ENCODE measurements around the gene DPP6. TPM values are rescaled to one million over a fixed set of nuclear protein-coding genes. Genes with fewer than 3 reads are reported as not detected.

Gene DPP6
- total RNA-seq, 3 donors from 2014 or later (not counting 1 experiment from before 2014, with no cell fraction given), result not detected

DNA sequence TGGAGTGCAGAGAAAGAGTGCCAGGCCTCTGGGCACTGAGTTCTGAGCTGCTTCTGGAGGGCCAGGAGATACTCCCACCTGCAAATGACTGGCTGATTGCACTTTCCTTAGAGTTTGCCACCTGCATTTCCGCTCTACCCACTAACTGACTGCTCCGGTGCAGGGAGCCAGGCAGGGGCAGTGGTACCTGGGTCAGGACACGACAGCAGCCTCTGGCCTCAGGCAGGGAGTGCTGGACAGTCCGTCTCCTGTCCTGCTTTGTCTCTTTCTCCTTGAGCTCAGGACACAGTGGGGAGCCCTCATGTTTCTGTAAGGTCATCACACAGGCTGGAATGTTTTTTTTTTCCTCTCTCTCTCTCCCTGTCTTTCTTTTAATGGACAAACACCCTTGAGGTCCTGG lies 252.0 kb downstream of the DPP6 start:
- H3K4me3 Mint-ChIP-seq, result no peak overlapping the region
- intact Hi-C loops (cut with micrococcal nuclease), result no loop called here
- DNase-seq, result no peak
- H3K4me1 Mint-ChIP-seq, result no peaks in the 10 kb centered on the region
- Histone ChIP-seq H3K27ac (ENCODE audit: low read length) (no peak overlapping the region), H3K4me3 (ENCODE audit: low read length) (no peak overlapping the region), H3K36me3 (ENCODE audit: control insufficient read depth, insufficient read depth, low read length) (no peaks in the 10 kb centered on the region), H3K9me3 (ENCODE audit: control insufficient read depth, insufficient read depth, low read length) (peaks cover 21% of the 10 kb centered on the region), H3K4me1 (ENCODE audit: control insufficient read depth, insufficient read depth, low read length) (no peaks in the 10 kb centered on the region), H3K27me3 (ENCODE audit: control insufficient read depth, insufficient read depth, low read length) (no peaks in the 10 kb centered on the region)
- H3K9me3 Mint-ChIP-seq, result peaks cover 9 to 11% of the 10 kb centered on the region in 2 donors
- H3K27me3 Mint-ChIP-seq (ENCODE audit: low read depth in 2 of 2), result no peaks in the 10 kb centered on the region
- H3K36me3 Mint-ChIP-seq, result no peaks in the 10 kb centered on the region
- WGBS (ENCODE audit: insufficient coverage), result 63% methylated on average over 4 of the region's 4 CpGs
- TF ChIP-seq, protein P1, sequence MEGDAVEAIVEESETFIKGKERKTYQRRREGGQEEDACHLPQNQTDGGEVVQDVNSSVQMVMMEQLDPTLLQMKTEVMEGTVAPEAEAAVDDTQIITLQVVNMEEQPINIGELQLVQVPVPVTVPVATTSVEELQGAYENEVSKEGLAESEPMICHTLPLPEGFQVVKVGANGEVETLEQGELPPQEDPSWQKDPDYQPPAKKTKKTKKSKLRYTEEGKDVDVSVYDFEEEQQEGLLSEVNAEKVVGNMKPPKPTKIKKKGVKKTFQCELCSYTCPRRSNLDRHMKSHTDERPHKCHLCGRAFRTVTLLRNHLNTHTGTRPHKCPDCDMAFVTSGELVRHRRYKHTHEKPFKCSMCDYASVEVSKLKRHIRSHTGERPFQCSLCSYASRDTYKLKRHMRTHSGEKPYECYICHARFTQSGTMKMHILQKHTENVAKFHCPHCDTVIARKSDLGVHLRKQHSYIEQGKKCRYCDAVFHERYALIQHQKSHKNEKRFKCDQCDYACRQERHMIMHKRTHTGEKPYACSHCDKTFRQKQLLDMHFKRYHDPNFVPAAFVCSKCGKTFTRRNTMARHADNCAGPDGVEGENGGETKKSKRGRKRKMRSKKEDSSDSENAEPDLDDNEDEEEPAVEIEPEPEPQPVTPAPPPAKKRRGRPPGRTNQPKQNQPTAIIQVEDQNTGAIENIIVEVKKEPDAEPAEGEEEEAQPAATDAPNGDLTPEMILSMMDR (IDR thresholded peaks at IDR 0.05), result no peak
- H3K27ac Mint-ChIP-seq, result no peak overlapping the region
- no peak for ATAC-seq

DNA sequence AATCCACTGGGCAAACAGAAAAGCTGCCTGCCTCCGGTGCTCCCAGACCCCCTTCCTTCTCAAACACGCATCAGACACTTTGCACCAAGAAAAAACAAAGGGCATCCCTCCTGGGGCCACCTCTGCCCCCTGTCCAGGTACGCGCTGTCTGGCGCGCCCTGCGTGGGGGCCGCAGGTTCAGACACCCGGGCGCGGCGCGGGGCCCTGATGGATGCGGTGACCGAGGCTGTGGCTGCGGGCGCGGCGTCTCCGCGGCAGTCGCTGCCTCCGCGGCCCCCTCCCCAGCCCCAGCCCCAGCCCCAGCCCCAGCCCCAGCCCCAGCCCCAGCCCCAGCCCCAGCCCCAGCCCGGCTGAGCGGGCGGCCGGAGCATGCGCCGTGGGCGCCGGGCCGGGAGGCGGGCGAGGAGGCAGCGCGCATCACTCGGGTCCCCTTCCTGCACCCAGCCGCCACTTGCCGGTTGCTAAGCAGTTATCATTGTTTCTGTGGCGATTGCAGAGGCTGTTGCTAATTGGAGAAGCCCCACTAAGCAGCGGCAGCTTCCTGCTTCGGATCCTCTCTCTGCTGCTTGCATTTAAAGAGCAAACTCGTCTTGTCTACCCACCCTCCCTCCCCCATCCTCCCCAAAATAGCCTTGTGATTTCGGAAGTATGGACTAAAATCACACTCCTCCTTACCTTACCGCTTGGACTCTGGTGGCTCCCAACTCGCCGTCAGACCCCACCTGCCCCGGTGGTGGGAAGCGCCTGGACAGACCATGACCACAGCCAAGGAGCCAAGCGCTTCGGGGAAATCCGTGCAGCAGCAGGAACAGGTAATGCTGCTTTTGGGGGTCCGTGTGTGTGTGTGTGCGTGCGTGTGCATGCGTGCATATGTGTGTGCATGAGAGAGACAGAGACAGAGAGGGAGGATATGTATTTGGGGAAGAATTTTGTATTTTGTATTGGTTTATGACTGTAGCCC lies 252.8 kb downstream of the DPP6 start:
- ATAC-seq, result no peak
- Histone ChIP-seq H3K4me3 (ENCODE audit: low read length) (no peak overlapping the region), H3K36me3 (ENCODE audit: control insufficient read depth, insufficient read depth, low read length) (no peaks in the 10 kb centered on the region), H3K27ac (ENCODE audit: low read length) (no peak overlapping the region), H3K9me3 (ENCODE audit: control insufficient read depth, insufficient read depth, low read length) (peaks cover 16% of the 10 kb centered on the region), H3K27me3 (ENCODE audit: control insufficient read depth, insufficient read depth, low read length) (no peaks in the 10 kb centered on the region), H3K4me1 (ENCODE audit: control insufficient read depth, insufficient read depth, low read length) (no peaks in the 10 kb centered on the region)
- peaks cover 9 to 15% of the 10 kb centered on the region in 2 donors for H3K9me3 Mint-ChIP-seq
- H3K4me1 Mint-ChIP-seq, result no peaks in the 10 kb centered on the region
- no peak overlapping the region for H3K27ac Mint-ChIP-seq
- no peak for DNase-seq
- H3K36me3 Mint-ChIP-seq, result no peaks in the 10 kb centered on the region
- H3K27me3 Mint-ChIP-seq (ENCODE audit: low read depth in 2 of 2), result no peaks in the 10 kb centered on the region
- TF ChIP-seq, protein P1 (IDR thresholded peaks at IDR 0.05), result no peak
- 20% methylated on average over 57 of the region's 57 CpGs for WGBS (ENCODE audit: insufficient coverage)
- intact Hi-C loops (cut with micrococcal nuclease), result no loop called here
- H3K4me3 Mint-ChIP-seq, result no peak overlapping the region

DNA sequence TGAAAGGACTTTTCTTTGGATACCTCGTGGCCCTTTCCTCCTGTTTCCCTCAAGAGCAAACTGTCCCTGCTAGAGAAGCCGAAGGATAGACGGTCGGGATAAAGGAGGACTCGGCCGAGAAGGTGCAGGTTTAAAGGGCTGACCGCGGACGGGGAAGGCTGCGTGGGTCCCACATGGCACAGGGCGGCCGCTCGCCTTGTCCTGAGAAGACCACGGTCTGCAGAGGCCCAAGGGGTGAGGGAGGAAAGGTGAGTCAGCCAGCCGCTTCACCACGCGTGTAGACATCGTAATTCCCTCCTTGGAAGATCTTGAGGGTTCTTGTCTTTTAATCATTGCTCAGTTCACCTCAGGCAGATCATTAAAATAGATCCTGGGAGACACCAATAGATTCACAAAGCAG lies 253.8 kb downstream of the DPP6 start:
- TF ChIP-seq, protein P1 (IDR thresholded peaks at IDR 0.05), result no peak
- no peaks in the 10 kb centered on the region for H3K36me3 Mint-ChIP-seq
- peaks cover 16% of the 10 kb centered on the region for H3K9me3 ChIP-seq (ENCODE audit: control insufficient read depth, insufficient read depth, low read length)
- peaks cover 6 to 12% of the 10 kb centered on the region in 2 donors for H3K9me3 Mint-ChIP-seq
- intact Hi-C loops (cut with micrococcal nuclease), result no loop called here
- no peaks in the 10 kb centered on the region for H3K27me3 ChIP-seq (ENCODE audit: control insufficient read depth, insufficient read depth, low read length)
- 92% methylated on average over 18 of the region's 18 CpGs for WGBS (ENCODE audit: insufficient coverage)
- ATAC-seq (no peak), DNase-seq (no peak)
- no peaks in the 10 kb centered on the region for H3K27me3 Mint-ChIP-seq (ENCODE audit: low read depth in 2 of 2)
- no peak overlapping the region for H3K4me3 ChIP-seq (ENCODE audit: low read length)
- H3K4me3 Mint-ChIP-seq, result no peak overlapping the region
- no peaks in the 10 kb centered on the region for H3K4me1 Mint-ChIP-seq
- no peak overlapping the region for H3K27ac Mint-ChIP-seq
- no peak overlapping the region for H3K27ac ChIP-seq (ENCODE audit: low read length)
- no peaks in the 10 kb centered on the region for H3K4me1 ChIP-seq (ENCODE audit: control insufficient read depth, insufficient read depth, low read length)
- H3K36me3 ChIP-seq (ENCODE audit: control insufficient read depth, insufficient read depth, low read length), result no peaks in the 10 kb centered on the region

All from natural killer cell (primary cell).